K562 (cell line): ENCODE measurements around the gene NTSR1. TPM values are rescaled to one million over a fixed set of nuclear protein-coding genes. Genes with fewer than 3 reads are reported as not detected.

Experiments used
- ATAC-seq: fragments of 200-7000 bp; cut with Tn5 transposase; 3 replicates; pipeline ENCODE4 v1.9.1; 2020; ENCODE audit warnings: moderate library complexity
- BruUV-seq: library from RNA; stranded (reverse); fragments of 400-500 nt; replicated peaks from 2 replicates; lab custom pipeline; 2021; lab: Mats Ljungman, UMichigan
- CTCF ChIA-PET: fragments of 300-600 bp; formaldehyde crosslinking; extraction: SDS; loops from one replicate; lab custom pipeline; 2021; ENCODE audit warnings: low intra/inter-chr PET ratio; lab: Yijun Ruan, JAX
- POLR2A ChIA-PET: fragments of 300-600, 350-650 bp; sonication (Branson Sonifier 250); formaldehyde crosslinking; extraction: SDS; loops from one replicate; lab custom pipeline; 2021; ENCODE audit warnings: antibody characterized with exemption, inconsistent platforms; lab: Yijun Ruan, JAX
- DNase-seq, 4 experiments: peaks; one replicate each; pipeline versions ENCODE4 v3.0.0 to v3.0.0-alpha.2; 2011 to 2018; ENCODE audit warnings: low spot score in 3 of 4, mixed read lengths in 3 of 4; ENCODE audit errors: extremely low read depth in 1 of 4
- FAIRE-seq: peaks from 2 replicates; lab custom pipeline; 2011; peaks lifted over from hg19 to GRCh38; lab: Jason Lieb, UNC
- H2AFZ ChIP-seq: 2 replicates; pipeline ENCODE4 v1.6.0; 2011; ENCODE audit warnings: low read depth, low read length, control low read depth, inconsistent platforms
- H3K27ac ChIP-seq: fragments of 200-600 bp; 3 replicates; pipeline ENCODE4 v1.8.0; 2011; ENCODE audit warnings: low read depth, mild to moderate bottlenecking, control low read depth, inconsistent platforms, low read length, moderate library complexity, mixed read lengths; ENCODE audit errors: extremely low read depth
- H3K27me3 ChIP-seq, 2 experiments: fragments of 300-600 bp in 1 of 2; 2 replicates in 1 of 2; 3 replicates in 1 of 2; pipeline versions ENCODE4 v1.6.0 to v1.8.0; 2011; ENCODE audit warnings: inconsistent platforms in 2 of 2, low read length in 2 of 2, mild to moderate bottlenecking in 1 of 2, mixed read lengths in 1 of 2, moderate library complexity in 1 of 2; ENCODE audit not compliant: control insufficient read depth in 2 of 2, insufficient read depth in 2 of 2
- H3K36me3 ChIP-seq: fragments of 300-600 bp; 3 replicates; pipeline ENCODE4 v1.8.0; 2011; ENCODE audit warnings: mild to moderate bottlenecking, low read length, inconsistent platforms; ENCODE audit not compliant: control insufficient read depth, insufficient read depth
- H3K4me1 ChIP-seq, 2 experiments: fragments of 200-600 bp in 1 of 2; replicated peaks in 1 of 2; 2 replicates in 1 of 2; 3 replicates in 1 of 2; pipeline versions ENCODE4 v1.5.1 to v1.8.0; 2011; ENCODE audit warnings: inconsistent platforms in 2 of 2, low read length in 2 of 2, mild to moderate bottlenecking in 1 of 2, mixed read lengths in 1 of 2, moderate library complexity in 1 of 2; ENCODE audit not compliant: control insufficient read depth in 2 of 2, insufficient read depth in 2 of 2
- H3K4me2 ChIP-seq: 2 replicates; pipeline ENCODE4 v1.6.1; 2011; ENCODE audit warnings: low read length, control low read depth, inconsistent platforms, mixed read lengths; ENCODE audit not compliant: insufficient read depth
- H3K4me3 ChIP-seq: fragments of 200-600 bp; sonication (generic), shearing (Covaris generic); 2 replicates; pipeline ENCODE4 v1.5.1; 2016; ENCODE audit warnings: control low read depth, inconsistent platforms
- H3K79me2 ChIP-seq: fragments of 200-600 bp; 3 replicates; pipeline ENCODE4 v1.8.0; 2011; ENCODE audit warnings: low read length, inconsistent platforms; ENCODE audit not compliant: control insufficient read depth, insufficient read depth
- H3K9ac ChIP-seq, 2 experiments: 2 replicates each; pipeline versions ENCODE4 v1.6.0 to v1.6.1; 2011; ENCODE audit warnings: low read depth in 2 of 2, low read length in 2 of 2, control low read depth in 1 of 2, inconsistent platforms in 1 of 2, mild to moderate bottlenecking in 1 of 2, mixed read lengths in 1 of 2; ENCODE audit not compliant: insufficient read depth in 1 of 2
- H3K9me1 ChIP-seq: one replicate; pipeline ENCODE4 v1.6.0; 2011; ENCODE audit warnings: inconsistent platforms, mild to moderate bottlenecking, low read length, moderate library complexity; ENCODE audit not compliant: control insufficient read depth, insufficient read depth
- H3K9me3 ChIP-seq: replicated peaks from 2 replicates; pipeline ENCODE4 v1.5.1; 2011; ENCODE audit warnings: low read depth, low read length, inconsistent platforms; ENCODE audit not compliant: control insufficient read depth, insufficient read depth
- H4K20me1 ChIP-seq: replicated peaks from 2 replicates; pipeline ENCODE4 v1.6.1; 2011; ENCODE audit warnings: low read length, inconsistent platforms, mixed read lengths; ENCODE audit not compliant: control insufficient read depth, insufficient read depth
- BRF2 ChIP-seq: IDR thresholded peaks from 3 replicates; pipeline ENCODE4 v1.6.1; 2011; ENCODE audit warnings: borderline replicate concordance, mild to moderate bottlenecking; ENCODE audit not compliant: insufficient read length, insufficient read depth
- HBP1 ChIP-seq: fragments of 450-650 bp; formaldehyde crosslinking; IDR thresholded peaks from 2 replicates; pipeline ENCODE4 v1.4.0; 2022; ENCODE audit warnings: missing genetic modification characterization
- MAFK ChIP-seq: IDR thresholded peaks from 2 replicates; pipeline ENCODE4 v1.6.1; 2011; ENCODE audit warnings: low read length, improper control_type of control experiment
- ZNF431 ChIP-seq: sonication (generic); formaldehyde crosslinking; IDR thresholded peaks from 2 replicates; pipeline ENCODE4 v1.8.0; 2022; ENCODE audit warnings: mild to moderate bottlenecking, missing genetic modification reagents
- ZNF75A ChIP-seq: fragments of 450-650 bp; formaldehyde crosslinking; IDR thresholded peaks from 2 replicates; pipeline ENCODE4 v1.4.0; 2020; ENCODE audit warnings: mild to moderate bottlenecking
- WGBS: fragments of 100-300 bp; shearing (Covaris generic); methylation state at CpG from one replicate; pipeline ENCODE4 v1.1.6; 2016; ENCODE audit warnings: low coverage, mixed read lengths; ENCODE audit not compliant: insufficient coverage; ENCODE audit errors: missing lambda C conversion rate; 5-methylcytosine and 5-hydroxymethylcytosine counted together
- in situ Hi-C: fragments of 300-500 bp; cut with MboI; formaldehyde crosslinking; loops from 4 replicates; pipeline ENCODE4 v1.15.0; 2018; ENCODE audit warnings: inconsistent platforms, mixed read lengths
- intact Hi-C: fragments of 100-400 bp; cut with micrococcal nuclease; formaldehyde crosslinking; loops from 2 replicates; pipeline ENCODE4 v1.14.2; 2022
- polyA plus RNA-seq, 8 experiments: library from polyadenylated mRNA; depleted of rRNA in 4 of 8; stranded (reverse) in 5 of 8; unstranded in 3 of 8; fragments of >200 nt; fragmentation: Nextera tagmentation in 2 of 8; fragmentation: Illumina TruSeq in 1 of 8; extraction: Ambion mirVana in 2 of 8; extraction: Trizol in 1 of 8; gene quantifications; 2 replicates each; pipeline versions ENCODE4 v1.2.1 to v1.2.3, GENCODE V29; 2011 to 2014; ENCODE audit warnings: inconsistent platforms in 1 of 8, missing spikeins in 1 of 8
- total RNA-seq, 7 experiments: library from RNA; depleted of rRNA in 6 of 7; stranded (reverse); fragments of >200 nt in 6 of 7; fragmentation: Illumina TruSeq in 2 of 7; extraction: Trizol in 2 of 7; gene quantifications; 2 replicates each; pipeline versions ENCODE4 v1.2.1 to v1.2.3, GENCODE V29; 2011 to 2021; ENCODE audit warnings: low replicate concordance in 1 of 7

Gene NTSR1
- total and polyA plus RNA-seq, 9 of the 15 experiments (the other 6 are each of a cell fraction or from before 2014, with no cell fraction given): 0.04 to 0.40 (median 0.13) TPM; not detected in 3

DNA sequence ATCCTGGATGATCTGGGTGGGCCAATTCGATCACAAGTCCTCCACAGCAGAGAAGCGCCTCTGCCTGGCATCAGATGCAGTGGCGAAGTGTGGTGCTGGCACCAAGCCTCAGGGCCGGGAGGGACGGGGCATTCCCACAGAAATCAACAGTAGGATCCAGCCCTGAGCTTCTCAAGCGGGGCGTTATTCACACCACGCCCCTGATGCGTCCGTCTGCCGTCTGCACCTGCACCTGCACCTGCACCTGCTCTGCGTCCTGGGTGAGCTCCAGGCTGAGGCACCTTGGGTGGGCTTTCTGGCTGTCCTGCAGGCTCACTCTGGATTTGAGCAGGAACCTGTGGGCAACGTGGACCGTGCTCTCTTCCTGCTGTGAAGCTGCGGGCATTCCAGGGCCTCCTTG lies 13.8 kb upstream of the NTSR1 start:
- no peak for DNase-seq
- BruUV-seq: no TSS peak
- H3K9me3 ChIP-seq: no peaks in the 10 kb centered on the region
- TF ChIP-seq BRF2 (no peak), HBP1 (CRISPR knock-in tag) (no peak), ZNF431 (no peak), MAFK (no peak), ZNF75A (CRISPR knock-in tag) (no peak)
- in situ Hi-C loops: no loop called here
- H3K27ac ChIP-seq: no peak overlapping the region
- FAIRE-seq: no peak
- H4K20me1 ChIP-seq: 0 out of 2 replicates have a peak, but pooled peaks cover 13% of the 10 kb centered on the region
- H3K79me2 ChIP-seq: no peaks in the 10 kb centered on the region
- no peak overlapping the region for H2AFZ ChIP-seq
- no peaks in the 10 kb centered on the region for H3K36me3 ChIP-seq
- peaks cover 68 to 97% of the 10 kb centered on the region in 2 experiments for H3K27me3 ChIP-seq
- no peak overlapping the region for H3K4me3 ChIP-seq
- H3K4me1 ChIP-seq: peaks cover 0 to 26% of the 10 kb centered on the region in 2 experiments; a peak in 2 of 5 replicates
- ChIA-PET CTCF (no interaction called here), POLR2A (interaction anchor here (0.6 kb wide), 2 partner anchors 35 to 51 kb away, joined by 3 to 4 read pairs; no protein-coding TSS in a partner anchor)
- H3K9me1 ChIP-seq: peaks cover 2% of the 10 kb centered on the region
- WGBS: 0% methylated on average over 11 of the region's 15 CpGs
- ATAC-seq: no peak
- intact Hi-C loops: no loop called here
- H3K9ac ChIP-seq: no peak overlapping the region
- no peak overlapping the region for H3K4me2 ChIP-seq
